HG02943 (cell line): ENCODE results near the gene ACAA1.

Experiments
- ATAC-seq: cut with Tn5 transposase; IDR thresholded peaks from one replicate; pipeline ENCODE4 v1.9.1; 2021; ENCODE audit warnings: mild to moderate bottlenecking, low read depth, moderate library complexity; ENCODE audit not compliant: unreplicated experiment

ACAA1 gene

DNA sequence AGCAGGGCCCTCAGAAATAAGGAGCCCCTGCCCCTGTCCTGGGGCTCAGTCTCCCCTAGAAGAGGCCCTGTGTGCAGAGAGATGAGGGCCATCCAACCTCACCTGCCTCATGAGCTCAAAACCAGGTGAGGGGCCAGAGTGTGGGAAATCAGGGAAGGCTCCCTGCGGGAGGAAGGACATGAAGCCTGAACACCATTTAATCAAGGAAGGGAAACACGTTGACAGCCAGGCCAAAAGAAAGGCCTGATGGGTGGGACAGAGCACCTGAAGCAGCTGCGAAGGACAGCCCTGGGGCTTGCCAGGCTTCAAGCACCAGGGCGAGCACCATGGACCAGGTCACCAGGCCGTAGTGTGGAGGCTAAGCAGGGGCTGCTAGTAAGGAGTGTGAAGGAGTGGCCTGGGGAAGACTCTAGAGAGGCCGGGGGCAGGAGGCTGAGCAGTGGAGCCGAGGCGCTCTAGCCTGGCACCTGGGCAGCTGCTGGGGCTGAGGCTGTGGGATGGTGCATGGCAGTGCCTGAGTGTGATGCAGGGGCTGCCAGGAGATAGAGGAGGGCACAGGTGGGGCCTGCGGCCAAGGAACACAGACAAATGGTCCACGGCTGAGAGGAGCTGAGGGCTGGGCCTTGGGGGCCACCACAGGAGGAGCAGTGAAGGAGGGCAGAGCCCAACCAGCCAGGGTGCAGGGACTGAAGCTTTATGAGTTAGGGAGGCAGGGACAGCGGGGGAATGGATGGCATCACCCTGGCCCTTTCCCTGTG is 16.1 kb downstream of the ACAA1 start:
- ATAC-seq: no peak

DNA sequence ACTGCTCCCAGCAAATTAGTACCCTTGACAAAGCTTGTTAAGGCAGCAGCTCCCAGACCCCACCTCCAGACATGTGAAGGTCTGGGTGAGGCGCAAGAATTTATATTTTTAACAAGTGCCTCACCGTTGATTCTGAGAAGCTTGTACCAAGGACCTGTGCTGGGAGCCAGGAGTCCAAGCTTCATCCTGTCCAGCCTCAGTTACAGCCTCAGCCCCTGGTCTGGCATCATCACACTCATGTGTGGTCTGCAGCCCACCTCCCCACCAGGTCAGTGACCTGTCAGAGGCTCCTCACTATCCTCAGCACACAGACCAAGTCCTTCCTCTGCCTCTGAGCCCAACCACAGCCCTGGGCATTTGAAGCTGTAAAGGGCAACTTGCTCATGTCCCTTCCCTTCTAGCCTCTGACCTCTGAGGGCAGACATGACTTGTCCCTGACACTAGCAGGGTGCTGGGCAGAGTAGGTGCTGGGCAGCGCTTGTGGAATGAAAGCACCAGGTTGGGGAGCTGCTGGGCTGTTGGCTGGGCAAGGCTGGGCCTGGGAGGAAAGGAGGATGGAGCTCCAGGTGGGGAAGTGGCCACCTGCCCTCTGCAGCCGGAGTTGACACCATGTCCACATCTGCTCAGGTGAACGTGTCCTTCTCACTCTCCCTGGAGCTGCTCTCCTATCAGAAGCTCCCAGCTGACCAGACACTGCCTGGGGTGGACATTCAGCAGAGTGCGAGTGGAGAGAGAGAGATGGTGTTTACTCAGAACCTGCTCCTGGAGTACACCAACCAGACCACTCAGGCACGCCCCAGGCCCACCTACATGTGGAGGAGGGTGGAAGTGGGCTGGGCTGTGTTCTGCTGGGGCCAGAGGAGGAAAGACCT is 16.9 kb downstream of the ACAA1 start:
- ATAC-seq: no peak

DNA sequence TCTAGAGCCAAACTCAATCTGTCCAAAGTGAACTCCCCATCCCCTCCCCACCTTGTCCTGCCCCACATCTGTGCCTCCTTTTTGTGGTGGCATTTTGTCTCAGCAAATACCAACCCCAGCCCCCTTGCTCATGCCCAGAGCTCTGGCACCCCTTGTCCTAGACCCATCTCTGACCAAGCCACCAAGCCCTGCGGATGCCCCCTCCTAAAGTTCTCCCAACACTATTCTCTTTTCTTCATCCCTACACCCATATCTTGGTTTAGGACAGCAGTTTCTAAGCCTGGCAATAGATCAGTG is 17.7 kb downstream of the ACAA1 start:
- ATAC-seq: no peak

DNA sequence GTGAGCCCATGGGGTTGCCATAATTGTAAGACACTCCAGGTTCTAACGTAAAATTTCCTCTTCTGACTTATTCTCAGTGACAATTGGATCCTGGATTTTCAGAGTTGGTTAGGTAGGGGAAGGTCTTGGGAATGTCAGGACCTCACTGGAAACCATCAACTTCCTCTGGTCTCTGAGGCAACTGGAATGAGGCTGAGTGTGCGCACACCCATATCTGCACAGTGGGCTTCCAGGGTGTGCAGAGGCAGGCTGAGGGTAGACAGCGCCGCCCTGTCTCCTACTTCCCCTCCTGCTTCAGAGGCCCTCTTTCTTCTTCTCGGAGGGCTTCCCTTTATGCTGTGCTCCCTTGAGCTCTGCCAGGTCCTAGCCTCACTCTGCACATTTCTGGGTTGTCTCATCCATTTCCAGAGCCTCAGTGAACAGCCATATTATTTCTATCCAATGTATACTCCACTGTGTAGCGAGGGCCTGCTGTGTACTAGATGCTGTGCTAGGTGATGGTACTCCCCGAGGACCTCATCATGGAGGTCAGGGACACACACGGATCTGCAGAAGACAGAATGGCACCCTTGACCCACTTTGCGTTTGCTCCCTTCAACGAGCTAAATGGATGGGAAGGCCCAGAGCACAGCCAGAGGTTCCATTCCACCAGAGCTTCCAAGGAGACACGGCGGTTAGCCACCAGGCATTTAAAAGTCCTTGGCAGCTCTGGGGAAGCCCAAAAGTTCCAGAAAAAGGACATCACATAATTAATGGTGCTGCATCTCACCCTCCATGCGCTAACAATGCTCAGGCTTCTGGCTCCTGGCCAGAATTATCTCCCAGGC is 18.3 kb downstream of the ACAA1 start:
- ATAC-seq: no peak

DNA sequence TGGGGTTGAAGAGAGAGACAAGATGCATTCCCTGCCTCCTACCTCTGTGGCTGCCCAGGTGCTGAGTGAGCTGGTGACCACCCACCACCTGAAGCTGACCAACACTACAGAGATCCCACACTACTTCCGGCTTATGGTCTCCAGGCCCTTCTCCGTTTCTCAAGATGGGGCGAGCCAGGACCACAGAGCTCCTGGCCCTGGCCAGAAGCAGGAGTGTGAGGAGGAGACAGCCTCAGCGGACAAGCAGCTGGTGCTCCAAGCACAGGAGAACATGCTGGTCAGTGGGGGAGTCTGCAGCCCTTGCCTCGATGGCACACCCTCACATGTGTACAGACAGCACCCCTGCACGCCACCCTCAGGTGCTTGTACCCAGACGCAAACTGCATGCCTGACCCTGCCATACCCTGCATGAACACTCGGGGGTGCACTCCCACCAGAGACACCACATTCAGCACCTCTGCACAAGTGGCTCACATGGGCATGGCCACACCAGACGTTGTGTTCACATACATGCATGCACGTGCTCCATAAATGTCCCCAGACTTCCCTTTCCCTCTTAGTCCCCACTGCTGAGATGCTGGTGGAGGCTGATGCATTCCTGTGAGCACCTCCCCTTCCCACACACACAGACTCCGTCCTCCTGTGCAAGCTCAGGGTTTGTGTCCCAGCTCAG is 19.0 kb downstream of the ACAA1 start:
- peak; percentile 63 for ATAC-seq

DNA sequence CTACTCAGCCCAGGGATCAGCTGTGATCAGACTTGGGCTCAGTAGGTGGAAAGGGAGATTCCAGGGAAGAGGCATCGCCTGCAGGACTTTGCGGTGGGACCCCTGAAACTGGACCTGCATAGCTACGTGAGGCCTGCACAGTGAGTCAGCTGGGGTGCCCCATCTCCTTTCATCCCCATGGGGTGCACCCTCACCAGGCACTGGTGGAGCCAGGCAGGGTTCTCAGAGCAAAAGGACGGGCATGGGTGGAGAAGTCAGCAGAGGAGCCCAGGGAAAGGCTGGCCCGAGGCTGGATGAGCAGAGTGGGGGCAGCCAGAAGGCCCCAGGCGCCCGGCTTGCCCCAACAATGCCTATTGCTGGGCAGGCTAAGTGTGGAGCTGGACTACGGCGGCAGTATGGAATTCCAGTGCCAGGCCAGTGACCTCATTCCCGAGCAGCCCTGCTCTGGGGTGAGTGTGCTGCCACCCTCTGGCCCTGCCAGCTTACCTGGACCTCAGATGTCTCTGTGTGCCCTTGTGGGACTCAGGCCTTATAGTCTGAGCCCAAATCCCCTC is 19.7 kb downstream of the ACAA1 start:
- ATAC-seq: no peak

DNA sequence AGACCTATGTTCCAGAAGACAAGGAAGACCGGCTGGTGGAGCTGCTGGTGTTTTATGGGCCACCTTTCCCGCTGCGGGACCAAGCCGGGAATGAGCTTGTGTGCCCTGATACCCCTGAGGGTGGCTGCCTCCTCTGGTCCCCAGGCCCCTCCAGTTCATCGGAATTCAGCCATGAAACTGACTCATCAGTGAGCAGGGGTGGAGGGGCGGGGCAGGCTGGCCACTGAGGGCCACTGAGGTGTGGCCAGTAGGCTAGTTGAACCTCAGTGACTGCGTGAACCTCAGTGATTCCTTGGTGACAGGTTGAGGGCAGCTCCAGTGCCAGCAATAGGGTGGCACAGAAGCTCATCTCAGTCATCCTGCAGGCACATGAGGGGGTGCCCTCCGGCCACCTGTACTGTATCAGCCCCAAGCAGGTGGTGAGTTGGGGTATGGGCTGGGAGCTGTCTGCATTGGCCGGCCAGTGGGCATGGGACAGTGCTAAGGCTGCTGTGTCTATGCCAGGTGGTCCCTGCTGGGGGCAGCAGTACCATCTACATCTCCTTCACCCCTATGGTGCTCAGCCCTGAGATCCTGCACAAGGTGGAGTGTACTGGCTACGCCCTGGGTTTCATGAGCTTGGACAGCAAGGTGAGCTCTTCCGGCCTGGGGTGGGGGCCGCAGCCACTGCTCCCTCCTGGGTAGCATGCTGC is 20.3 kb downstream of the ACAA1 start:
- ATAC-seq: no peak

DNA sequence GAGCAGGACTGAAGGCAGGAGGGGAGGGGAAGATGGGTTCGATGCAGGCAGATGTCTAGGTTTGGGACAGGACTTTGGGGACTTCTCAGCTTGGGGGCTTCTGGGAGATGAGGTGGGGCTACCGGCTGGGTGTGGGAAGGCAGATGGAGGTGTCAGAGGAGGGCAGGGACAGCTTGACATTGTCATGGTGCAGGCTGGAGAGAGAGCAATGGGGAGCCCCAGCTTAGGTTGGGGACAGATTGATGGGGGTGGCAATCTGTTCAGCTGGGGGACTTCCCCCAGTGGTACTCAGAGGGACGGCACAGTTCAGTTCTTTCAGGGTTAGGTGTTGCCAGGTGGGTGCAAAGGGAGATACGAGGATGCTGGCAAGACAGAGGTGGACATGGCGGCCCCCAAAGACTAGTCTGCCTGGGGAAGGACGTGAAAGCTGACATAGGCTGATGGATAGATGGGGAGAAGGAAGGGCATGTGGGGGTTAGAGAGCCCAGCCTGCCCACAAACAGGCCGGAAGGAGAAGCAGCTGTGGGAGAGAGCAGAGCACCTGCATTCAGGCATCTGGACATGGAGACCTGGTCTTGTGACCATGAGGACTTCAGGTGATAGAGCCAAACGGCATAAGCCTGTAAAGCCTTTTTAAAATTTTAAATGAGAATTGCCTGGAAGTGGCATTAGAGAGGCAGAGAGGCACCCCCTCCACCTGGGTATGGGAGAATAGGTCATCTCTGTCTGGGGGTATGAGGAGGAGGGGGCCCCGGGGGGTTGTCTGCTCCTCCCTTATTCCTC is 21.1 kb downstream of the ACAA1 start:
- no peak for ATAC-seq

DNA sequence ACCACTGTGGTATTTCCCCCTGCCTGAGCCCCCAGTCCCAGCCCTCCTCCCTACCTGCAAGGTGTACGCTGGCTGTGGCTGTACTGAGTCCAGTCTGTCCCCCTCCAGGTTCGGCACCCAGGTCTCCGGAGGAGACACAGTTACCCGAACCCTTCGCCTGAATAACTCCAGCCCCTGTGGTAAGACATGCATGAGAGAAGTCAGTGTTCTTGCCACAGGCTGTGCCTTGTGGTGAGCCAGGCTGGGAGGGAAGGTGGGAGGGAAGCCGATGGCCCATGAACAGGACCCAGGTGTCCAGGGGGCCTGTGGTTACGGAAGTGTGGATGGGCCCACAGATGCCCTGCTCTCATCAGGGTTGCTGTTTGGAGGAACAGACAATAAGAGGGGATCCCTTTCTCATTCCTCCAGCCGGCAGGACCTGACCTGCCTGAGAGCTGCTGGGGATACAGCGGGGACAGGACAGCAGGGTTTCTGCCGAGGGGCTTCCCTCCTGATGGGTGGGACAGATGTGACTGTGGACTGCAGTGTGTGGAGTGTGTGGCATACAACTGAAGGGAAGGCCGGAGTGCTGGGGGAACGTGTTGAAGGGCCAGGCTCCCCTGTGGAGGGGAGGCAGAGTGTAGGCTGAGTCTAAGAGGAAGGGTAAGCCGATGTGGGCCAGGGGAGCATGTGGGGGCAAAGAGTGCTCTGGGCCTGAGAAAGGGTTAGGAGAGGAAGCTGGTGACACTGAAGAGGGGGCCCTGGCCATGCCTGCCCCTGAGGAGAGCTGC is 21.9 kb downstream of the ACAA1 start:
- ATAC-seq: no peak

DNA sequence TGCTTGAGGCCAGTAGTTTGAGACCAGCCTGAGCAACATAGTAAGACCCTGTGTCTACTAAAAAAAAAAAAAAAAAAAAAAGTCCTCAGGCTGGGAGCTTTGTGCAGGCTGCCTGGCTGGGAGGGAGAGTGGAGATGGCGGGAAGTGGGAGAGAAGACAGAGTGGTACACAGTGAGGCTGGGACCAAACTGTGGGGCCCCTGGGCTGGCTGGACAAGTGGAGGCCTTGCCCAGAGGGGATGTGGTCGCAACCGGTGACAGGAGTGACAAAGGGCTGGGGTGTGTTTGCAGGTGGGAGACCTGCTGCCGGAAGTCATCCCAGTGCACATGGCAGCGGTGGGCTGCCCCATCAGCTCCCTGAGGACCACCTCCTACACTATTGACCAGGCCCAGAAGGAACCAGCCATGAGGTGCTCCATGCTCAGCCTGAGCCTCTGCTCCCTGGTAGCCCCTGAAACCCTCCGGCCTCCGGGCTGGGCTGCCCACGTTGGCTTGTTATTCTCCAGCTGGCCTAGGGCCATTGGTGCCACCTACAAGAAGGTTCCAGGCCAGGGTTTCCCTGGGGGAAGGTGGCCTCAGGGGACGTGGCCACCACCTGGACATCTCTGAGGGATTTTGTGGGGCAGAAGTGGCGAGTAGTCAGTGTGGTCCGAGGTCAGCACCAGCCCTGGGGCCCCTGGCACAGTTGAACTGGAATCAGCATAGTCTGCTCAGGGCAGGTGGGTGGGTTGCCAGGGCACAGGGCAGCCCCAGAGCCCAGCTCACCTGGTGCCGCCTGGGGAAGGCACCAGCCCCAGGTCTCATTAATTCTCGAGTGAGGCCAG is 22.7 kb downstream of the ACAA1 start:
- no peak for ATAC-seq

DNA sequence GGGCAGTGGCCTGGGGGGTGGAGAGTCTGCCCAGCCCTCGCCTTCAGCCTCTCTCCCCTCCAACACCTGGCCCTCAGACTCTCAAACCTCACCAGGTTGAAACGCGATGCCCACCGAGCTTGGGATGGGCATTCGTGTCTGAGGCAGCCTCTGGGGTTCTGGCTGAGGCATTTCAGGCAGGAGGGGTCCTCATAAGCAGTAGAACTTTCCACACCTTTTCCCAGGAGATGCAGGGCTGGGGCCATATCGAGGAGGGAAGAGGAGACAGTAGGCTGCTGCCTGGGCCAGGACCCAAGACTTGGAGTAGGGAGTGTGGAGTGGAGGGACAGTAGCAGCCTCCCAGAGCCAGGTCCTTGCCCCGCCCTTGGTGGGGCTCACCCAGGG is 24.6 kb downstream of the ACAA1 start:
- ATAC-seq: no peak

DNA sequence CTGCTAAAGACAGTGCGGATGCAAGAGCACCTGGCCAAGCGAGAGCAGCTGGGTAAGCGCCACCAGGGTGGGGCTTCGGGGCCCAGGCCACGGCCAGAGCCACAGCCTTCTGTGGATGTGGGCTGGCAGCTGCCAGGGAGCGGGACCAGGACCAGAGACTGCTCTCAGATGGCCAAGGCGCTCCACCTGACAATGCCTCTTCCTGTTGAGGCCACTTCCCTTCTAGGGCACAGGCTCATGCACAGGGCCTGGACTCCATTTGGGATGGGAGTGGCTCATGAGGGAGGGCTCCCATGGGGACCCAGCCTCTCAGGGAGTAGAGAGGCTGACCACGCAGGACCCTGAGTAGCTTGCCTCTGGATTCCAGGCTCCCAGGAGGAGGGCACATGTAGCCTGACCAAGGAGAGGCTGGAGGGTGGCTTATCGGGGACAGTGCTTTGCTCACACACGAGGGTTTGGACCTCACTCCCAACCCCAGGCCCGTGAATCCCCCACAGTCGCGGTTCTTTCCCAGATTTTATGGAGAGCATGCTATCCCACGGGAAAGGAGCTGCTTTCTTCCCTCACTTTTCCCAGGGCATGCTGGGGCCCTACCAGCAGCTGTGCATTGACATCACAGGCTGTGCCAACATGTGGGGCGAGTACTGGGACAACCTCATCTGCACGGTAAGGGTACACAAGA is 25.1 kb downstream of the ACAA1 start:
- no peak for ATAC-seq

DNA sequence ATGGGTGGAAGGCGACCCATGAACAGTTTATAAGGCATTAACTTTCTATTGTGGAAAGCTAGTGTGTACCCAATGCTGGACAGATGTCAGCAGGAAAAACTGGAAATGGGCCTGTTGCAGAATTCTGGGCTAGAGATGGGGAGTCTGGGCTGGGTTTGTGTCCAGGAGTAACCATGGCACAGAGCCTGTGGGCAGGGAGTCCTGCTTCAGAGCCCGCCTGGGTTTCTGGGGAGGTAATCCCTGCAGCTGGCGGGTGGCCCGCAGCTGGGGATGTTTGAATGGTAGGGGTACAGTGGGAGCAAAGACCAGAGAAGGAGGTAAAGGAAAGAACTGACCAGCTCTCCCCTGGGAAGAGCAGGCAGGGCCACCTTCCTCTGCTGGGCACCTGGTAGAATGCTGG is 25.7 kb downstream of the ACAA1 start:
- no peak for ATAC-seq

DNA sequence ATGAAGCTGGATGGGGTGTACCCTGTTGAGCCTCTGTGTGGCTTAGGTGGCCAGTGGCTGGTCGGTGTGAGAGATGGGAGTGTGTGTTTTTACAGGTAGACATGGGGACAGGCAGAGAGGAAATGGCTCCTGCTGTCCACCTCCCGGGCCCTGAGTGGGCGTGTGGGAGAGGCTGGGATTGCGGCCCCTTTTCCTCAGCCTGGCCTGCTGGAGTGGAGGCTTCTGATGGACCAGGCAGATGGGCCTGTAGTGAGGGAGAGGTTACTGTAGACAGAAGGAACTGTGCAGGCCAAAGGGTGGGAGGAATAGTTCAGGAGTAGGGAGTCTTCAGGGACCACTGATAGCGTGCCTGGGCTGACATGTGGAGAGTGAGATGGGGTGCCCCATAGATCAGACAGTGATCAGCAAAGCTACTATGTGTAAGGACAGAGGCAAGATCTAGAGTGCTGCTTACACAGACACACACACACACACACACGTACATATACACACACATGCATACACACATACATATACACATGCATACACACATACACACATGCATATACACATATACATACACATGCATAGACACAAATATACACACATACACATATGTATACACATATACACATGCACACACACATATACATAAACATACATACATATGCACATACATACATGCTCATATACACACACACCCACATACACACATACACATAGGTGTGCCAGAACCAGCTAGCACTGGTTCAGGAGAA is 26.4 kb downstream of the ACAA1 start:
- ATAC-seq: no peak

DNA sequence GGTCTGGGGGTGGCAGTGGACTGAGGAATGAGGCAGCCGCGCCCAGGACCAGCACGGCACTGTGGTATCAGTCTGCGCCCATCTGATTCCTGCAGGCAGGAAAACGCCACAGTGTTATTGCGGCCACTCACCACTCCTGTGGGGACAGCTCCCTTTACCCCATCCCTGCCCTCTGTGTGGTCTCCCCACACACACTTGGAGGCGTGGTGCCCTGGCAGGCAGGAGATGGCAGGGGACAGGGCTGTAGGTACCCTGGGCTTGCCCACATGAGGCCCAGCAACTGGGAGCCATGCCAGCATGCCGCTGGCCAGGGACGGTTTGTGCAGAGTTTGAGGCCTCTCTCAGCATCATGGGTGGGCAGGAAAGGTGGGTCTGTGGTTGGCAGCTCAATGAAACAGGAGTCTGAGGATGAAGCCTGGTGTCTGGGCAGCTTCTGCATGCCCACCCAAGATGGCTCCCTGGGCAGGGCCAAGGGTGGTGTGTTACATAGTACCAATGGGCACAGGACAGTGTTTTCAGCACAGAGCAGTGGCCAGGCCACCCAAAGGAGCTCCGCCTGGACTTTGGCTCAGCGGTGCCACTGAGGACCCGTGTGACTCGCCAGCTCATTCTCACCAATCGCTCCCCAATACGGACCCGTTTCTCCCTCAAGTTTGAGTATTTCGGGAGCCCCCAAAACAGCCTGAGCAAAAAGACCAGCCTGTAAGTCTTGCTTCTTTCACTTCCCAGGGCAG is 27.2 kb downstream of the ACAA1 start:
- no peak for ATAC-seq
